K562 (cell line): ENCODE results near the gene REPS1. TPM values are rescaled to one million over a fixed set of nuclear protein-coding genes. Genes with fewer than 3 reads are reported as not detected.

Experiments
- ATAC-seq: fragments of 200-7000 bp; cut with Tn5 transposase; 3 replicates; pipeline ENCODE4 v1.9.1; 2020; ENCODE audit warnings: moderate library complexity
- BruUV-seq: library from RNA; stranded (reverse); fragments of 400-500 nt; replicated peaks from 2 replicates; lab custom pipeline; 2021; lab: Mats Ljungman, UMichigan
- CTCF ChIA-PET: fragments of 300-600 bp; formaldehyde crosslinking; extraction: SDS; loops from one replicate; lab custom pipeline; 2021; ENCODE audit warnings: low intra/inter-chr PET ratio; lab: Yijun Ruan, JAX
- POLR2A ChIA-PET: fragments of 300-600, 350-650 bp; sonication (Branson Sonifier 250); formaldehyde crosslinking; extraction: SDS; loops from one replicate; lab custom pipeline; 2021; ENCODE audit warnings: antibody characterized with exemption, inconsistent platforms; lab: Yijun Ruan, JAX
- DNase-seq, 4 experiments: peaks; one replicate each; pipeline versions ENCODE4 v3.0.0 to v3.0.0-alpha.2; 2011 to 2018; ENCODE audit warnings: low spot score in 3 of 4, mixed read lengths in 3 of 4; ENCODE audit errors: extremely low read depth in 1 of 4
- FAIRE-seq: peaks from 2 replicates; lab custom pipeline; 2011; peaks lifted over from hg19 to GRCh38; lab: Jason Lieb, UNC
- H2AFZ ChIP-seq: 2 replicates; pipeline ENCODE4 v1.6.0; 2011; ENCODE audit warnings: low read depth, low read length, control low read depth, inconsistent platforms
- H3K27ac ChIP-seq: fragments of 200-600 bp; 3 replicates; pipeline ENCODE4 v1.8.0; 2011; ENCODE audit warnings: low read depth, mild to moderate bottlenecking, control low read depth, inconsistent platforms, low read length, moderate library complexity, mixed read lengths; ENCODE audit errors: extremely low read depth
- H3K27me3 ChIP-seq, 2 experiments: fragments of 300-600 bp in 1 of 2; 2 replicates in 1 of 2; 3 replicates in 1 of 2; pipeline versions ENCODE4 v1.6.0 to v1.8.0; 2011; ENCODE audit warnings: inconsistent platforms in 2 of 2, low read length in 2 of 2, mild to moderate bottlenecking in 1 of 2, mixed read lengths in 1 of 2, moderate library complexity in 1 of 2; ENCODE audit not compliant: control insufficient read depth in 2 of 2, insufficient read depth in 2 of 2
- H3K36me3 ChIP-seq: fragments of 300-600 bp; 3 replicates; pipeline ENCODE4 v1.8.0; 2011; ENCODE audit warnings: mild to moderate bottlenecking, low read length, inconsistent platforms; ENCODE audit not compliant: control insufficient read depth, insufficient read depth
- H3K4me1 ChIP-seq, 2 experiments: fragments of 200-600 bp in 1 of 2; replicated peaks in 1 of 2; 2 replicates in 1 of 2; 3 replicates in 1 of 2; pipeline versions ENCODE4 v1.5.1 to v1.8.0; 2011; ENCODE audit warnings: inconsistent platforms in 2 of 2, low read length in 2 of 2, mild to moderate bottlenecking in 1 of 2, mixed read lengths in 1 of 2, moderate library complexity in 1 of 2; ENCODE audit not compliant: control insufficient read depth in 2 of 2, insufficient read depth in 2 of 2
- H3K4me2 ChIP-seq: 2 replicates; pipeline ENCODE4 v1.6.1; 2011; ENCODE audit warnings: low read length, control low read depth, inconsistent platforms, mixed read lengths; ENCODE audit not compliant: insufficient read depth
- H3K4me3 ChIP-seq: fragments of 200-600 bp; sonication (generic), shearing (Covaris generic); 2 replicates; pipeline ENCODE4 v1.5.1; 2016; ENCODE audit warnings: control low read depth, inconsistent platforms
- H3K79me2 ChIP-seq: fragments of 200-600 bp; 3 replicates; pipeline ENCODE4 v1.8.0; 2011; ENCODE audit warnings: low read length, inconsistent platforms; ENCODE audit not compliant: control insufficient read depth, insufficient read depth
- H3K9ac ChIP-seq, 2 experiments: 2 replicates each; pipeline versions ENCODE4 v1.6.0 to v1.6.1; 2011; ENCODE audit warnings: low read depth in 2 of 2, low read length in 2 of 2, control low read depth in 1 of 2, inconsistent platforms in 1 of 2, mild to moderate bottlenecking in 1 of 2, mixed read lengths in 1 of 2; ENCODE audit not compliant: insufficient read depth in 1 of 2
- H3K9me1 ChIP-seq: one replicate; pipeline ENCODE4 v1.6.0; 2011; ENCODE audit warnings: inconsistent platforms, mild to moderate bottlenecking, low read length, moderate library complexity; ENCODE audit not compliant: control insufficient read depth, insufficient read depth
- H3K9me3 ChIP-seq: replicated peaks from 2 replicates; pipeline ENCODE4 v1.5.1; 2011; ENCODE audit warnings: low read depth, low read length, inconsistent platforms; ENCODE audit not compliant: control insufficient read depth, insufficient read depth
- H4K20me1 ChIP-seq: replicated peaks from 2 replicates; pipeline ENCODE4 v1.6.1; 2011; ENCODE audit warnings: low read length, inconsistent platforms, mixed read lengths; ENCODE audit not compliant: control insufficient read depth, insufficient read depth
- SAP30 ChIP-seq: fragments of 200-600 bp; sonication (generic); IDR thresholded peaks from 2 replicates; pipeline ENCODE4 v1.6.1; 2012; ENCODE audit warnings: borderline replicate concordance, low read depth, mild to moderate bottlenecking, moderate library complexity, low read length, control low read depth, inconsistent platforms; ENCODE audit not compliant: insufficient read depth, poor library complexity, severe bottlenecking
- ZNF121 ChIP-seq: sonication (generic); formaldehyde crosslinking; conservative IDR thresholded peaks from 2 replicates; pipeline ENCODE4 v1.8.0; 2022; ENCODE audit warnings: missing genetic modification reagents
- ZNF436 ChIP-seq: fragments of 250-450, 450-650 bp; sonication (Bioruptor Pico); formaldehyde crosslinking; IDR thresholded peaks from 2 replicates; pipeline ENCODE4 v1.7.0; 2020; ENCODE audit warnings: mild to moderate bottlenecking
- ZNF512 ChIP-seq: IDR thresholded peaks from 2 replicates; pipeline ENCODE4 v1.6.1; 2016; ENCODE audit warnings: missing genetic modification characterization, missing compliant biosample characterization
- WGBS: fragments of 100-300 bp; shearing (Covaris generic); methylation state at CpG from one replicate; pipeline ENCODE4 v1.1.6; 2016; ENCODE audit warnings: low coverage, mixed read lengths; ENCODE audit not compliant: insufficient coverage; ENCODE audit errors: missing lambda C conversion rate; 5-methylcytosine and 5-hydroxymethylcytosine counted together
- in situ Hi-C: fragments of 300-500 bp; cut with MboI; formaldehyde crosslinking; loops from 4 replicates; pipeline ENCODE4 v1.15.0; 2018; ENCODE audit warnings: inconsistent platforms, mixed read lengths
- intact Hi-C: fragments of 100-400 bp; cut with micrococcal nuclease; formaldehyde crosslinking; loops from 2 replicates; pipeline ENCODE4 v1.14.2; 2022
- polyA plus RNA-seq, 8 experiments: library from polyadenylated mRNA; depleted of rRNA in 4 of 8; stranded (reverse) in 5 of 8; unstranded in 3 of 8; fragments of >200 nt; fragmentation: Nextera tagmentation in 2 of 8; fragmentation: Illumina TruSeq in 1 of 8; extraction: Ambion mirVana in 2 of 8; extraction: Trizol in 1 of 8; gene quantifications; 2 replicates each; pipeline versions ENCODE4 v1.2.1 to v1.2.3, GENCODE V29; 2011 to 2014; ENCODE audit warnings: inconsistent platforms in 1 of 8, missing spikeins in 1 of 8
- total RNA-seq, 7 experiments: library from RNA; depleted of rRNA in 6 of 7; stranded (reverse); fragments of >200 nt in 6 of 7; fragmentation: Illumina TruSeq in 2 of 7; extraction: Trizol in 2 of 7; gene quantifications; 2 replicates each; pipeline versions ENCODE4 v1.2.1 to v1.2.3, GENCODE V29; 2011 to 2021; ENCODE audit warnings: low replicate concordance in 1 of 7

The REPS1 gene
- total and polyA plus RNA-seq, 9 of the 15 experiments (the other 6 are each of a cell fraction or from before 2014, with no cell fraction given) = 7.9 to 36.0 (median 27.8) TPM

DNA sequence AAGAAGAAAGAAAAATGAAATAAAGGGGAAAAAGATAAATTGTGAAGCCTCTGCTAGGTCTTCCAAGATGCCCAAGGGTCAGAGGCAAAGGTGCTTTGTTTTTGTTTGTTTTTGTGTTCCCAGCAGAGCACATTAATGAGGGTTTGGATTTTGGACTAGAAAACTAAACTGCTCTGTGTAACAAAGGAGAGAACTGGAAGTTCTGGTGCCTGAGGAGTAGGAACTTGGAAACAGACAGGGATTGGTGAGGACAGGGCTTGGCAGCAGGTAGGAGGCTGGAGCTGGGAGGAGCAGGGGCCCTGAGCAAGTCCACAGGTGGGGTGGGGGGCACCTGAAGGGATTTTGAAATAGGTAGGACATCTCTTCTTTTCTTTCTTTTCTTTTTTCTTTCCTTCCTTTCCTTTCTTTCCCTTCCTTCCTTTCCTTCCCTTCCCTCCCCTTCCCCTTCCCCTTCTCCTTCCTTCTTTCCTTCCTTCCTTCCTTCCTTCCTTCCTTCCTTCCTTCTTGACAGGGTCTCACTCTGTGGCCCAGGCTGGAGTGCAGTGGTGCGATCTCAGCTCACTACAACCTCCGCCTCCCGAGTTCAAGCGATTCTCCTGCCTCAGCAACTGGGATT lies 25.2 kb upstream of the REPS1 start:
- 0% methylated on average over 4 of the region's 4 CpGs for WGBS
- no peak overlapping the region for H3K4me2 ChIP-seq
- peaks cover 10 to 15% of the 10 kb centered on the region in 2 experiments; a peak in 4 of 5 replicates for H3K27me3 ChIP-seq
- H3K9me3 ChIP-seq = no peaks in the 10 kb centered on the region
- CTCF ChIA-PET = no interaction called here
- no peaks in the 10 kb centered on the region for H4K20me1 ChIP-seq
- H3K36me3 ChIP-seq = no peaks in the 10 kb centered on the region
- H3K9ac ChIP-seq = no peak overlapping the region
- H2AFZ ChIP-seq = no peak overlapping the region
- in situ Hi-C loops = no loop called here
- H3K4me3 ChIP-seq = no peak overlapping the region
- DNase-seq = no peak
- intact Hi-C loops = no loop called here
- FAIRE-seq = no peak
- TF ChIP-seq SAP30 = no peak
- 0 out of 2 replicates have a peak, but pooled peaks have one; percentile 10 for TF ChIP-seq ZNF121
- TF ChIP-seq ZNF512 (tag) = peak; percentile 69
- TF ChIP-seq ZNF436 = no peak
- H3K27ac ChIP-seq = no peak overlapping the region
- no peaks in the 10 kb centered on the region for H3K79me2 ChIP-seq
- H3K9me1 ChIP-seq = no peaks in the 10 kb centered on the region
- no peaks in the 10 kb centered on the region for H3K4me1 ChIP-seq
- no TSS peak for BruUV-seq
- POLR2A ChIA-PET = interaction anchor here (0.6 to 0.7 kb wide), 2 partner anchors 118 to 540 kb away, joined by 3 read pairs; no protein-coding TSS in a partner anchor
- ATAC-seq = no peak
